Choroid plexus epithelial cell (primary cell): Measurements from ENCODE around the gene TMEM239.

Experiments used
- DNase-seq: peaks from one replicate; pipeline ENCODE4 v3.0.0-alpha.2; 2010; ENCODE audit warnings: low read depth
- H3K4me3 ChIP-seq: 2 replicates; pipeline ENCODE4 v1.5.1; 2011; ENCODE audit warnings: low read depth, mild to moderate bottlenecking, control low read depth, low read length, moderate library complexity
- TF ChIP-seq, protein P1 (sequence below): conservative IDR thresholded peaks from 2 replicates; pipeline ENCODE4 v1.5.1; 2011; ENCODE audit warnings: low read depth, mild to moderate bottlenecking, control low read depth, inconsistent platforms, low read length, moderate library complexity

Gene TMEM239

DNA sequence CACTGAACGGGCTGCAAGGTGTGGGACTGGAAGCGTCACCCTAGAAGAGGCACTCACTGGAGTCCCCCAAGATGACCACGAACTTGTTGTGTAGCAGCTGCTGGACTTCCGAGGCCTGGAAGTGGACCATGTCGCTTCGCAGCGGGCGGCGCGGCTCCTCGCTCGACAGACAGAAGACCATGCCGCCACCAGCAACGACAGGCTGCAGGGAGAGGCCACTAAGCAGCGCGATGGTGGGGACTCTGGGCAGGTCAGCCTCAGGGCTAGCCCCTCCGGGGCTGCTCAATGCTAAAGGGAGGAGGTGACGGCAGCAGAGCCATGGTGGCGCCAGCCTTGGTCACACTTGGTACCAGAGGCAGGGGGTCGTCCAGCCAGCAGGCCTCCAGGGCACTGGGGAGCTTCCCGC lies 23.6 kb downstream of the TMEM239 start:
- no peak for DNase-seq
- peak overlapping the region; percentile 86 for H3K4me3 ChIP-seq
- TF ChIP-seq, protein P1, sequence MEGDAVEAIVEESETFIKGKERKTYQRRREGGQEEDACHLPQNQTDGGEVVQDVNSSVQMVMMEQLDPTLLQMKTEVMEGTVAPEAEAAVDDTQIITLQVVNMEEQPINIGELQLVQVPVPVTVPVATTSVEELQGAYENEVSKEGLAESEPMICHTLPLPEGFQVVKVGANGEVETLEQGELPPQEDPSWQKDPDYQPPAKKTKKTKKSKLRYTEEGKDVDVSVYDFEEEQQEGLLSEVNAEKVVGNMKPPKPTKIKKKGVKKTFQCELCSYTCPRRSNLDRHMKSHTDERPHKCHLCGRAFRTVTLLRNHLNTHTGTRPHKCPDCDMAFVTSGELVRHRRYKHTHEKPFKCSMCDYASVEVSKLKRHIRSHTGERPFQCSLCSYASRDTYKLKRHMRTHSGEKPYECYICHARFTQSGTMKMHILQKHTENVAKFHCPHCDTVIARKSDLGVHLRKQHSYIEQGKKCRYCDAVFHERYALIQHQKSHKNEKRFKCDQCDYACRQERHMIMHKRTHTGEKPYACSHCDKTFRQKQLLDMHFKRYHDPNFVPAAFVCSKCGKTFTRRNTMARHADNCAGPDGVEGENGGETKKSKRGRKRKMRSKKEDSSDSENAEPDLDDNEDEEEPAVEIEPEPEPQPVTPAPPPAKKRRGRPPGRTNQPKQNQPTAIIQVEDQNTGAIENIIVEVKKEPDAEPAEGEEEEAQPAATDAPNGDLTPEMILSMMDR: no peak

DNA sequence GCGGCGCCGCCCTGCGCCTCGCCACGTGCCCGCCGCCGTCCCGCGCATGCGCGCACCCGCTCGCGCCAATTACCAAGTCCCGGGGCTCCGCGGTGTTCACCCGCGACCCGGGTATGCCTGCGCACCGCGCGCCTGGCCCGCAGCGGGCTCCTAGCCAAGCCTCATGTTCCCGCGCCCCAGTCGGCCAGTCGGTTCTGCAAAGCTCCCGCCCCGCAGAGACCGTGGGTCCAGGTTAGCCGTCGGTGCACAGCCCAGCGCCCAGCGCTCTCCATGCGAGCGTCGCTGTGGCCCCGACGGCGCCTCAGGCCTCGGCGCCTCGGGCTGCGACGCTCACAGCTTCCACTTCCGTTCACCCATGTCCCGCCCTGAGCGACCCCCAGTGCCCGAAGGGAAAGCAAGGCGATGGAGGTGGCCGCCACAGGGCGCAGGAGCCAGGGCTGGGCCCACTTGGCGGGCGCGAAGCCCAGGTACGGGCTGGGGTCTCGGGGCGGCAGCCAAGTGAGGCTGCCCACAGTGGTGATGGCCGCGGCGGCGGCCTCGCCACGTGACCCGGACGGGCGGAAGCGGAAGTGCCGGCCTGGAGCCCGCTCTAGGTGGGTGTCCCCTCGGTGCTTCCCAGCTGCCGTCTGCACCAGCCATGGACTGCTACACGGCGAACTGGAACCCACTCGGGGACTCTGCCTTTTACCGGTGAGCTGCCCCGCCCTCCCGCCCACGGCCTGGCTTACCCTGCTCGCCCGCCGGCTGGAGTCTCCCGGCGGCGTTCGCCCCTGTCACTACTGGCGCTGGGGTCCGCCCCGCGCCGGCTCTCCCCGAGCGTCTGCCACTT lies 24.2 kb downstream of the TMEM239 start, which contains the start of the genes PCED1A and VPS16:
Gene PCED1A, minus strand, starts transcription at position 518 of the 829 bp plus-strand sequence. CDS start 743 bp downstream, outside the sequence.
Gene VPS16, plus strand, starts transcription at position 608 of the 829 bp plus-strand sequence. Its CDS starts 30 bp downstream, at position 638.
- peak; percentile 89 for DNase-seq
- H3K4me3 ChIP-seq: peak within 1 kb of the TSS; percentile 86
- TF ChIP-seq, protein P1: no peak

GRCh38 chr20:2840967-2841531 lies 24.9 kb downstream of the TMEM239 start:
- TF ChIP-seq, protein P1: no peak
- peak overlapping the region; percentile 86 for H3K4me3 ChIP-seq
- peak; percentile 63 for DNase-seq

DNA sequence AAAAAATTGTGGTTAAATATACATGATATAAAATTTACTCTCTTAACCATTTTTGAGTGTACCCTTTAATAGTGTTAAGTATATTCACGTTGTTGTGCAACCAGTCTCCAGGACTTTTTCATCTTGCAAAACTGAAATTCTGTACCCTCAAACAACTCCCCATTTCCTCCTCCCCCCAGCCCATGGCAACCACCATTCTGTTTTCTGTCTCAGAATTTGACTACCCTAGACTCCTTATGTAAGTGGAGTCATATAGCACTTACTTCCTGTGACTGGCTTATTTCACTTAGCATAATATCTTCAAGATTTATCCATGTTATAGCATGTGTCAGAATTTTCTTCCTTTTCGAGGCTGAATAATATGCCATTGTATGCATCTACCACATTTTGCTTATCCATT lies 29.4 kb downstream of the TMEM239 start:
- TF ChIP-seq, protein P1: no peak
- no peak for DNase-seq
- H3K4me3 ChIP-seq: no peak overlapping the region

- H3K4me3 ChIP-seq: no peak overlapping the region
- TF ChIP-seq, protein P1: no peak
- no peak for DNase-seq
Measured at GRCh38 chr20:2846698-2847097, 30.5 kb downstream of the TMEM239 start.

DNA sequence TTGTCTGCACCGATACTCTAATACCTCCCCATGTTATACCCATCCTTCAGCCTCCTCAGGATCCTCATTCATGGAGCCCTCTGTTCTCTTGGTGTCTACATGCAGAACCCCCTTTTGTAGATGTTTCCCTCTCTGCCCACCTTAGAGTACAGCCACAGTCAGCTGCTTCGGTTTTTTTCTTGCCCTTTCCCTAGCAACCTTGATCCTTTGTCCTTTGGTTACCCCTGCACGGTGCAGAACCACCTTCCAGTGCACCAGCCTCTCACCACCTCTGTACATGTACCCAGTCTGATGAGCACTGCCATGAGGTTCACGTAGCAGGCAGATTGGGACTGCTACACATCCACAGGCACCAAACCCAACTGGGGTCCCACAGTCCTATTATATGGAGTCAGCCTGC lies 31.6 kb downstream of the TMEM239 start:
- DNase-seq: no peak
- H3K4me3 ChIP-seq: no peak overlapping the region
- TF ChIP-seq, protein P1: no peak
